Ishikawa (cell line): ENCODE data around the gene SEMA3E.

Experiments
- CEBPB ChIP-seq: IDR thresholded peaks from 2 replicates; pipeline ENCODE4 v1.6.1; 2012
- CREB1 ChIP-seq: IDR thresholded peaks from 2 replicates; pipeline ENCODE4 v1.6.1; 2012; ENCODE audit warnings: low read depth
- EGR1 ChIP-seq: IDR thresholded peaks from 2 replicates; pipeline ENCODE4 v1.6.1; 2012
- EP300 ChIP-seq: IDR thresholded peaks from 2 replicates; pipeline ENCODE4 v1.6.1; 2012; ENCODE audit warnings: borderline replicate concordance
- FOXM1 ChIP-seq: IDR thresholded peaks from 2 replicates; pipeline ENCODE4 v1.6.1; 2012; ENCODE audit warnings: low read depth, borderline replicate concordance
- MAX ChIP-seq: IDR thresholded peaks from 2 replicates; pipeline ENCODE4 v1.6.1; 2012
- NFIC ChIP-seq: IDR thresholded peaks from 2 replicates; pipeline ENCODE4 v1.6.1; 2012
- RAD21 ChIP-seq: IDR thresholded peaks from 2 replicates; pipeline ENCODE4 v1.6.1; 2012; ENCODE audit warnings: low read depth
- REST ChIP-seq: IDR thresholded peaks from 2 replicates; pipeline ENCODE4 v1.6.1; 2012; ENCODE audit warnings: low read depth, mild to moderate bottlenecking
- TAF1 ChIP-seq: IDR thresholded peaks from 2 replicates; pipeline ENCODE4 v1.6.1; 2012; ENCODE audit warnings: low read depth, mild to moderate bottlenecking
- TCF12 ChIP-seq: IDR thresholded peaks from 2 replicates; pipeline ENCODE4 v1.6.1; 2012; ENCODE audit warnings: low read depth
- TEAD4 ChIP-seq: IDR thresholded peaks from 2 replicates; pipeline ENCODE4 v1.6.1; 2012
- USF1 ChIP-seq: IDR thresholded peaks from 2 replicates; pipeline ENCODE4 v1.6.1; 2012
- YY1 ChIP-seq: IDR thresholded peaks from 2 replicates; pipeline ENCODE4 v1.6.1; 2012; ENCODE audit warnings: low read depth
- ZBTB7A ChIP-seq: IDR thresholded peaks from 2 replicates; pipeline ENCODE4 v1.6.1; 2012; ENCODE audit warnings: low read depth

SEMA3E gene

GRCh38 chr7:83547526-83547925, 101.4 kb downstream of the SEMA3E start:
- peak; percentile 93 for TF ChIP-seq NFIC
- TF ChIP-seq TAF1, result no peak

GRCh38 chr7:83546586-83546985, 102.4 kb downstream of the SEMA3E start:
- TF ChIP-seq TAF1 (no peak), USF1 (no peak), FOXM1 (no peak), REST (no peak), TEAD4 (no peak), RAD21 (no peak), CREB1 (no peak), EP300 (no peak), ZBTB7A (no peak), TCF12 (no peak), NFIC (no peak), MAX (no peak), EGR1 (no peak), YY1 (no peak)

- TF ChIP-seq TEAD4 (no peak), EGR1 (no peak), RAD21 (no peak), TAF1 (no peak), CEBPB (no peak)
These were observed 107.6 kb downstream of the SEMA3E start for GRCh38 chr7:83541187-83541960.

- no peak for TF ChIP-seq FOXM1
- no peak for TF ChIP-seq TAF1
- no peak for TF ChIP-seq USF1
- no peak for TF ChIP-seq TCF12
- TF ChIP-seq ZBTB7A, result no peak
- no peak for TF ChIP-seq YY1
- no peak for TF ChIP-seq CEBPB
- no peak for TF ChIP-seq NFIC
- TF ChIP-seq RAD21, result no peak
- no peak for TF ChIP-seq EGR1
- no peak for TF ChIP-seq CREB1
- TF ChIP-seq EP300, result no peak
- no peak for TF ChIP-seq TEAD4
- TF ChIP-seq REST, result no peak
- TF ChIP-seq MAX, result no peak
These were observed 114.5 kb downstream of the SEMA3E start for GRCh38 chr7:83534488-83534887.

GRCh38 chr7:83532219-83532618, 116.7 kb downstream of the SEMA3E start:
- TF ChIP-seq NFIC, result no peak
- no peak for TF ChIP-seq REST
- TF ChIP-seq FOXM1, result no peak
- TF ChIP-seq MAX, result no peak
- no peak for TF ChIP-seq YY1
- no peak for TF ChIP-seq RAD21
- no peak for TF ChIP-seq EP300
- no peak for TF ChIP-seq TCF12
- no peak for TF ChIP-seq CREB1
- TF ChIP-seq USF1, result no peak
